Panc1 (cell line): ENCODE results near the gene CEP68.

ENCODE experiments used
- CTCF ChIP-seq: fragments of 450-650 bp; IDR thresholded peaks from 2 replicates; pipeline ENCODE4 v1.5.1; 2017; ENCODE audit warnings: mild to moderate bottlenecking
- REST ChIP-seq, 2 experiments: IDR thresholded peaks; 2 replicates each; pipeline ENCODE4 v1.6.1; 2011 to 2012; ENCODE audit warnings: low read depth in 2 of 2, control low read depth in 1 of 2, low read length in 1 of 2, mild to moderate bottlenecking in 1 of 2, moderate library complexity in 1 of 2; ENCODE audit not compliant: insufficient read depth in 1 of 2
- TCF7L2 ChIP-seq: IDR thresholded peaks from 2 replicates; pipeline ENCODE4 v1.6.1; 2011; ENCODE audit warnings: mild to moderate bottlenecking, low read depth, low read length, inconsistent platforms

- TF ChIP-seq REST (IDR thresholded peaks at IDR 0.05; ENCODE audit: insufficient read depth in 1 of 2, low read depth in 2 of 2, low read length in 1 of 2) (no peak), CTCF (no peak), TCF7L2 (no peak)
Measured at GRCh38 chr2:65030476-65031332, 25.5 kb upstream of the CEP68 start.
